PFSK-1 (cell line): ENCODE measurements around the gene CDO1.

Source experiments
- FOXP2 ChIP-seq: optimal IDR thresholded peaks from 2 replicates; pipeline ENCODE3; 2011; ENCODE audit warnings: borderline replicate concordance, control low read depth, inconsistent platforms; ENCODE audit not compliant: insufficient read depth; ENCODE audit errors: extremely low read length, extremely low read depth
- POLR2AphosphoS5 ChIP-seq: IDR thresholded peaks from 2 replicates; pipeline ENCODE4 v1.6.1; 2012; ENCODE audit warnings: low read depth, mild to moderate bottlenecking, control low read depth, low read length, moderate library complexity
- REST ChIP-seq, 2 experiments: IDR thresholded peaks; 2 replicates each; pipeline versions ENCODE4 v1.6.1 to v1.8.0; 2011 to 2012; ENCODE audit warnings: low read depth in 2 of 2, low read length in 2 of 2, control low read depth in 1 of 2, inconsistent platforms in 1 of 2, mild to moderate bottlenecking in 1 of 2, moderate library complexity in 1 of 2; ENCODE audit not compliant: insufficient read depth in 1 of 2
- SIN3A ChIP-seq: IDR thresholded peaks from 2 replicates; pipeline ENCODE4 v1.6.1; 2012; ENCODE audit warnings: mild to moderate bottlenecking, low read length, moderate library complexity, borderline replicate concordance; ENCODE audit not compliant: insufficient read depth
- TAF1 ChIP-seq: IDR thresholded peaks from 2 replicates; pipeline ENCODE4 v1.6.1; 2012; ENCODE audit warnings: low read length, control low read depth, borderline replicate concordance; ENCODE audit not compliant: insufficient read depth

Gene CDO1

GRCh38 chr5:115766608-115767007, 49.9 kb downstream of the CDO1 start:
- TF ChIP-seq REST (IDR thresholded peaks at IDR 0.05; ENCODE audit: insufficient read depth in 1 of 2, low read depth in 2 of 2, low read length in 2 of 2) = no peak
- no peak for TF ChIP-seq POLR2AphosphoS5
- no peak for TF ChIP-seq SIN3A
- no peak for TF ChIP-seq TAF1
- TF ChIP-seq FOXP2 = no peak

GRCh38 chr5:115758356-115758755, 58.1 kb downstream of the CDO1 start:
- TF ChIP-seq FOXP2 (no peak), POLR2AphosphoS5 (no peak), TAF1 (no peak), REST (IDR thresholded peaks at IDR 0.05; ENCODE audit: insufficient read depth in 1 of 2, low read depth in 2 of 2, low read length in 2 of 2) (no peak), SIN3A (no peak)

GRCh38 chr5:115755675-115756074, 60.8 kb downstream of the CDO1 start:
- TF ChIP-seq SIN3A = no peak
- no peak for TF ChIP-seq TAF1
